HTR-8/SVneo (cell line): Measurements from ENCODE around the gene SSU72.
"Not testable (repeated sequence)": the region's sequence is repeated elsewhere in the genome, so short reads cannot be mapped to it uniquely, and the experiment has no call there.

Experiments used
- DNase-seq: peaks from one replicate; pipeline ENCODE4 v3.0.0; 2011; ENCODE audit warnings: low spot score, mixed read lengths; ENCODE audit not compliant: insufficient read length
- FAIRE-seq: peaks from 2 replicates; lab custom pipeline; 2011; peaks lifted over from hg19 to GRCh38; lab: Jason Lieb, UNC

The SSU72 gene

GRCh38 chr1:1598051-1598719 is 23.5 kb upstream of the SSU72 start:
- no peak for FAIRE-seq
- DNase-seq, result no peak

GRCh38 chr1:1597275-1597930 is 22.7 kb upstream of the SSU72 start:
- FAIRE-seq (no peak), DNase-seq (no peak)

- FAIRE-seq (no peak), DNase-seq (no peak)
These were observed 22.0 kb upstream of the SSU72 start for GRCh38 chr1:1596493-1597274.

- not testable (repeated sequence) for FAIRE-seq, DNase-seq
These were observed 20.7 kb upstream of the SSU72 start for GRCh38 chr1:1595341-1595740.

- no peak for FAIRE-seq
- no peak for DNase-seq
These were observed 20.1 kb upstream of the SSU72 start for GRCh38 chr1:1594602-1595260.

- FAIRE-seq, result no peak
- no peak for DNase-seq
These were observed 19.4 kb upstream of the SSU72 start for GRCh38 chr1:1593834-1594601.

- DNase-seq (no peak), FAIRE-seq (peak; percentile 23)
These were observed 16.8 kb upstream of the SSU72 start for GRCh38 chr1:1591452-1591851.

GRCh38 chr1:1583347-1584010 is 8.8 kb upstream of the SSU72 start:
- DNase-seq, result no peak

GRCh38 chr1:1582585-1583346 is 8.1 kb upstream of the SSU72 start:
- no peak for FAIRE-seq
- DNase-seq, result no peak

More at GRCh38 chr1:1583347-1584010, 8.8 kb upstream of the SSU72 start:
- FAIRE-seq, result no peak

- DNase-seq (no peak), FAIRE-seq (no peak)
These were observed 3.8 kb upstream of the SSU72 start for GRCh38 chr1:1578371-1578940.

- DNase-seq (no peak), FAIRE-seq (no peak)
These were observed 2.8 kb upstream of the SSU72 start for GRCh38 chr1:1577367-1578011.

GRCh38 chr1:1573843-1574720 is 581 bp downstream of the SSU72 start:
- FAIRE-seq (no peak), DNase-seq (peak; percentile 67)

GRCh38 chr1:1569341-1569740 is 5.3 kb downstream of the SSU72 start:
- DNase-seq, result no peak

GRCh38 chr1:1567891-1568291 is 6.8 kb downstream of the SSU72 start:
- DNase-seq, result no peak
- no peak for FAIRE-seq

More at GRCh38 chr1:1569341-1569740, 5.3 kb downstream of the SSU72 start:
- FAIRE-seq, result no peak

- DNase-seq, result no peak
These were observed 7.3 kb downstream of the SSU72 start for GRCh38 chr1:1567152-1567875.

GRCh38 chr1:1565340-1565739 is 9.3 kb downstream of the SSU72 start:
- FAIRE-seq (no peak), DNase-seq (no peak)

More at GRCh38 chr1:1567152-1567875, 7.3 kb downstream of the SSU72 start:
- no peak for FAIRE-seq
